Measurements from ENCODE around the gene LYPD1. TPM values are rescaled to one million over a fixed set of nuclear protein-coding genes. Genes with fewer than 3 reads are reported as not detected.
A peak's percentile ranks its signal among the peaks of the same experiment; 100 is the strongest.

The LYPD1 gene
- polyA plus RNA-seq, 1 of the 3 experiments (the other 2 are of a cell fraction): 5.4 TPM

DNA sequence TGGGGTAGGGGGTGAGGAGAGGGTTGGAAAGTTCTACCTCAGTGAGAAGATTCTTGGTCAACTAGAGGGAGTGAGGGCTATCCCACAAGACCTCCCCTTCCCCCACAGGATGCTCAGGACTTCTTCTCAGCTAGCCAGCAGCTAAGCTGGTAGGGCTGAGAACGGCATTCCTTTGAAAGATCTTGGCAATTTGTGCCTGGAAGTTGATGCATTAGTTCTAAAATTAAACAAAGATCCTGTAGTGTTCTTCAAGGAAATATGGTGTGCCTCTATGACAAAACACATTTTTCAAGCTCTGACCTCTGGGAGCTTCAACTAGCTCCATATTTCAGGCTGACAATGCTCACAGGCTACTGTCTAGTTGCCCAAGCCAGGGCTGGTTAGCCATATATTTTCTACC is 2.3 kb downstream of the LYPD1 start:
- no peak for DNase-seq
- H3F3A ChIP-seq (replicated peaks; ENCODE audit: insufficient read depth): peaks cover 12% of the 10 kb centered on the region
- H3K79me2 ChIP-seq (ENCODE audit: insufficient read depth): no peaks in the 10 kb centered on the region; the same call in 1 of the 2 replicates
- no peak overlapping the region for H2AFZ ChIP-seq (ENCODE audit: low read depth)
- H4K20me1 ChIP-seq (ENCODE audit: insufficient read depth): no peaks in the 10 kb centered on the region
- 82% methylated on average over 1 of the region's 1 CpG for WGBS (ENCODE audit: low lambda C conversion rate)
- H3K9ac ChIP-seq: no peak overlapping the region
- no peaks in the 10 kb centered on the region for H3K9me3 ChIP-seq
- POLR2A ChIA-PET: interaction anchor here (0.7 kb wide), 1 partner anchor 39 kb away, joined by 3 read pairs; no protein-coding TSS in a partner anchor
- peak overlapping the region; percentile 95 for H3K4me2 ChIP-seq
- H3K36me3 ChIP-seq (replicated peaks in 1 of 2; ENCODE audit: control insufficient read depth in 1 of 2, insufficient read depth in 2 of 2, low read length in 1 of 2): peaks cover 0 to 6% of the 10 kb centered on the region in 2 experiments
- 0 out of 4 replicates have a peak overlapping the region, but pooled peaks of 1 of the 2 experiments have one; percentile 3 for H3K27ac ChIP-seq (ENCODE audit: low read depth in 2 of 2, low read length in 1 of 2)
- H3K4me1 ChIP-seq (ENCODE audit: control insufficient read depth in 1 of 2, insufficient read depth in 2 of 2, low read depth in 1 of 2, low read length in 1 of 2): peaks cover 8 to 29% of the 10 kb centered on the region in 2 experiments; a peak in 2 of 4 replicates
- TF ChIP-seq, protein P1, sequence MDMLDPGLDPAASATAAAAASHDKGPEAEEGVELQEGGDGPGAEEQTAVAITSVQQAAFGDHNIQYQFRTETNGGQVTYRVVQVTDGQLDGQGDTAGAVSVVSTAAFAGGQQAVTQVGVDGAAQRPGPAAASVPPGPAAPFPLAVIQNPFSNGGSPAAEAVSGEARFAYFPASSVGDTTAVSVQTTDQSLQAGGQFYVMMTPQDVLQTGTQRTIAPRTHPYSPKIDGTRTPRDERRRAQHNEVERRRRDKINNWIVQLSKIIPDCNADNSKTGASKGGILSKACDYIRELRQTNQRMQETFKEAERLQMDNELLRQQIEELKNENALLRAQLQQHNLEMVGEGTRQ (IDR thresholded peaks at IDR 0.05; ENCODE audit: borderline replicate concordance, low read depth, low read length): no peak
- TF ChIP-seq, protein P2, sequence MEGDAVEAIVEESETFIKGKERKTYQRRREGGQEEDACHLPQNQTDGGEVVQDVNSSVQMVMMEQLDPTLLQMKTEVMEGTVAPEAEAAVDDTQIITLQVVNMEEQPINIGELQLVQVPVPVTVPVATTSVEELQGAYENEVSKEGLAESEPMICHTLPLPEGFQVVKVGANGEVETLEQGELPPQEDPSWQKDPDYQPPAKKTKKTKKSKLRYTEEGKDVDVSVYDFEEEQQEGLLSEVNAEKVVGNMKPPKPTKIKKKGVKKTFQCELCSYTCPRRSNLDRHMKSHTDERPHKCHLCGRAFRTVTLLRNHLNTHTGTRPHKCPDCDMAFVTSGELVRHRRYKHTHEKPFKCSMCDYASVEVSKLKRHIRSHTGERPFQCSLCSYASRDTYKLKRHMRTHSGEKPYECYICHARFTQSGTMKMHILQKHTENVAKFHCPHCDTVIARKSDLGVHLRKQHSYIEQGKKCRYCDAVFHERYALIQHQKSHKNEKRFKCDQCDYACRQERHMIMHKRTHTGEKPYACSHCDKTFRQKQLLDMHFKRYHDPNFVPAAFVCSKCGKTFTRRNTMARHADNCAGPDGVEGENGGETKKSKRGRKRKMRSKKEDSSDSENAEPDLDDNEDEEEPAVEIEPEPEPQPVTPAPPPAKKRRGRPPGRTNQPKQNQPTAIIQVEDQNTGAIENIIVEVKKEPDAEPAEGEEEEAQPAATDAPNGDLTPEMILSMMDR (IDR thresholded peaks at IDR 0.05): no peak
- TF ChIP-seq TAF1 (IDR thresholded peaks at IDR 0.05; ENCODE audit: borderline replicate concordance, low read depth, low read length) (no peak), POLR2AphosphoS5 (IDR thresholded peaks at IDR 0.05; ENCODE audit: low read depth, low read length) (no peak), ELF1 (IDR thresholded peaks at IDR 0.05) (no peak), GATA2 (CRISPR knock-in tag; IDR thresholded peaks at IDR 0.05) (no peak), GABPA (IDR thresholded peaks at IDR 0.05; ENCODE audit: low read depth) (no peak), TCF12 (IDR thresholded peaks at IDR 0.05) (no peak), TEAD4 (IDR thresholded peaks at IDR 0.05; ENCODE audit: borderline replicate concordance, insufficient read depth) (no peak), FOSL2 (IDR thresholded peaks at IDR 0.05; ENCODE audit: borderline replicate concordance, low read depth) (no peak), NRF1 (IDR thresholded peaks at IDR 0.05; ENCODE audit: low read depth, low read length) (no peak), MXI1 (IDR thresholded peaks at IDR 0.05; ENCODE audit: low read depth, low read length) (no peak), RFX5 (IDR thresholded peaks at IDR 0.05; ENCODE audit: low read length) (no peak), FOXM1 (IDR thresholded peaks at IDR 0.05; ENCODE audit: low read depth) (no peak), RXRA (IDR thresholded peaks at IDR 0.05; ENCODE audit: borderline replicate concordance, low read depth) (no peak), SIN3A (IDR thresholded peaks at IDR 0.05; ENCODE audit: borderline replicate concordance, low read depth, low read length) (no peak)
- TF ChIP-seq, protein P3, sequence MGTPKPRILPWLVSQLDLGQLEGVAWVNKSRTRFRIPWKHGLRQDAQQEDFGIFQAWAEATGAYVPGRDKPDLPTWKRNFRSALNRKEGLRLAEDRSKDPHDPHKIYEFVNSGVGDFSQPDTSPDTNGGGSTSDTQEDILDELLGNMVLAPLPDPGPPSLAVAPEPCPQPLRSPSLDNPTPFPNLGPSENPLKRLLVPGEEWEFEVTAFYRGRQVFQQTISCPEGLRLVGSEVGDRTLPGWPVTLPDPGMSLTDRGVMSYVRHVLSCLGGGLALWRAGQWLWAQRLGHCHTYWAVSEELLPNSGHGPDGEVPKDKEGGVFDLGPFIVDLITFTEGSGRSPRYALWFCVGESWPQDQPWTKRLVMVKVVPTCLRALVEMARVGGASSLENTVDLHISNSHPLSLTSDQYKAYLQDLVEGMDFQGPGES (IDR thresholded peaks at IDR 0.05; ENCODE audit: low read depth, low read length): no peak
- TF ChIP-seq, protein P4, sequence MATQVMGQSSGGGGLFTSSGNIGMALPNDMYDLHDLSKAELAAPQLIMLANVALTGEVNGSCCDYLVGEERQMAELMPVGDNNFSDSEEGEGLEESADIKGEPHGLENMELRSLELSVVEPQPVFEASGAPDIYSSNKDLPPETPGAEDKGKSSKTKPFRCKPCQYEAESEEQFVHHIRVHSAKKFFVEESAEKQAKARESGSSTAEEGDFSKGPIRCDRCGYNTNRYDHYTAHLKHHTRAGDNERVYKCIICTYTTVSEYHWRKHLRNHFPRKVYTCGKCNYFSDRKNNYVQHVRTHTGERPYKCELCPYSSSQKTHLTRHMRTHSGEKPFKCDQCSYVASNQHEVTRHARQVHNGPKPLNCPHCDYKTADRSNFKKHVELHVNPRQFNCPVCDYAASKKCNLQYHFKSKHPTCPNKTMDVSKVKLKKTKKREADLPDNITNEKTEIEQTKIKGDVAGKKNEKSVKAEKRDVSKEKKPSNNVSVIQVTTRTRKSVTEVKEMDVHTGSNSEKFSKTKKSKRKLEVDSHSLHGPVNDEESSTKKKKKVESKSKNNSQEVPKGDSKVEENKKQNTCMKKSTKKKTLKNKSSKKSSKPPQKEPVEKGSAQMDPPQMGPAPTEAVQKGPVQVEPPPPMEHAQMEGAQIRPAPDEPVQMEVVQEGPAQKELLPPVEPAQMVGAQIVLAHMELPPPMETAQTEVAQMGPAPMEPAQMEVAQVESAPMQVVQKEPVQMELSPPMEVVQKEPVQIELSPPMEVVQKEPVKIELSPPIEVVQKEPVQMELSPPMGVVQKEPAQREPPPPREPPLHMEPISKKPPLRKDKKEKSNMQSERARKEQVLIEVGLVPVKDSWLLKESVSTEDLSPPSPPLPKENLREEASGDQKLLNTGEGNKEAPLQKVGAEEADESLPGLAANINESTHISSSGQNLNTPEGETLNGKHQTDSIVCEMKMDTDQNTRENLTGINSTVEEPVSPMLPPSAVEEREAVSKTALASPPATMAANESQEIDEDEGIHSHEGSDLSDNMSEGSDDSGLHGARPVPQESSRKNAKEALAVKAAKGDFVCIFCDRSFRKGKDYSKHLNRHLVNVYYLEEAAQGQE (IDR thresholded peaks at IDR 0.05; ENCODE audit: low read depth, low read length): no peak
- TF ChIP-seq, protein P5, sequence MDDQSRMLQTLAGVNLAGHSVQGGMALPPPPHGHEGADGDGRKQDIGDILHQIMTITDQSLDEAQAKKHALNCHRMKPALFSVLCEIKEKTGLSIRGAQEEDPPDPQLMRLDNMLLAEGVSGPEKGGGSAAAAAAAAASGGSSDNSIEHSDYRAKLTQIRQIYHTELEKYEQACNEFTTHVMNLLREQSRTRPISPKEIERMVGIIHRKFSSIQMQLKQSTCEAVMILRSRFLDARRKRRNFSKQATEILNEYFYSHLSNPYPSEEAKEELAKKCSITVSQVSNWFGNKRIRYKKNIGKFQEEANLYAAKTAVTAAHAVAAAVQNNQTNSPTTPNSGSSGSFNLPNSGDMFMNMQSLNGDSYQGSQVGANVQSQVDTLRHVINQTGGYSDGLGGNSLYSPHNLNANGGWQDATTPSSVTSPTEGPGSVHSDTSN (IDR thresholded peaks at IDR 0.05): no peak
- TF ChIP-seq, protein P6, sequence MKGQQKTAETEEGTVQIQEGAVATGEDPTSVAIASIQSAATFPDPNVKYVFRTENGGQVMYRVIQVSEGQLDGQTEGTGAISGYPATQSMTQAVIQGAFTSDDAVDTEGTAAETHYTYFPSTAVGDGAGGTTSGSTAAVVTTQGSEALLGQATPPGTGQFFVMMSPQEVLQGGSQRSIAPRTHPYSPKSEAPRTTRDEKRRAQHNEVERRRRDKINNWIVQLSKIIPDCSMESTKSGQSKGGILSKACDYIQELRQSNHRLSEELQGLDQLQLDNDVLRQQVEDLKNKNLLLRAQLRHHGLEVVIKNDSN (IDR thresholded peaks at IDR 0.05; ENCODE audit: borderline replicate concordance, low read depth): no peak
- CTCF ChIA-PET: interaction anchor here (0.7 to 3.0 kb wide), 15 partner anchors 9 to 1177 kb away, joined by 3 to 24 read pairs (median 4); no protein-coding TSS in a partner anchor
- no peaks in the 10 kb centered on the region for H3K9me2 ChIP-seq
- no peak overlapping the region; a peak in 1 of 4 replicates for H3K4me3 ChIP-seq (ENCODE audit: low read depth in 2 of 2, low read length in 1 of 2)
- H3K27me3 ChIP-seq (ENCODE audit: insufficient read depth): no peaks in the 10 kb centered on the region
